A549 (cell line): ENCODE results near the gene SLC6A4. TPM values are rescaled to one million over a fixed set of nuclear protein-coding genes. Genes with fewer than 3 reads are reported as not detected.

ENCODE experiments used
- ATAC-seq, 2 experiments: fragments of 200-7000 bp in 1 of 2; fragments of >200 bp in 1 of 2; cut with Nextera tagmentation in 1 of 2; cut with Tn5 transposase in 1 of 2; 3 replicates each; pipeline versions ENCODE4 v1.8.0 to v1.9.1; 2018 to 2020; ENCODE audit warnings: mild to moderate bottlenecking in 1 of 2, moderate library complexity in 1 of 2
- CTCF ChIA-PET: fragments of 300-600 bp; sonication (Branson Sonifier 250); formaldehyde crosslinking; extraction: SDS; loops from one replicate; lab custom pipeline; 2021; ENCODE audit warnings: antibody characterized with exemption, inconsistent platforms; lab: Yijun Ruan, JAX
- POLR2A ChIA-PET: fragments of 350-600 bp; formaldehyde crosslinking; extraction: SDS; loops from one replicate; lab custom pipeline; 2021; ENCODE audit warnings: antibody characterized with exemption, inconsistent platforms; lab: Yijun Ruan, JAX
- DNase-seq, 2 experiments: peaks; one replicate each; pipeline versions ENCODE4 v3.0.0 to v3.0.0-alpha.2; 2011 to 2016; ENCODE audit warnings: low read depth in 1 of 2, low spot score in 1 of 2
- FAIRE-seq: peaks from 2 replicates; lab custom pipeline; 2011; peaks lifted over from hg19 to GRCh38; lab: Jason Lieb, UNC
- H3K27ac ChIP-seq, 2 experiments: fragments of >200 bp; sonication (Bioruptor Twin); formaldehyde crosslinking; 3 replicates each; pipeline ENCODE4 v1.5.1; 2016 to 2017
- H3K4me1 ChIP-seq: fragments of >200 bp; sonication (Bioruptor Twin); formaldehyde crosslinking; 3 replicates; pipeline ENCODE4 v1.6.1; 2016
- H3K4me2 ChIP-seq: fragments of >200 bp; sonication (Bioruptor Twin); formaldehyde crosslinking; 3 replicates; pipeline ENCODE4 v1.6.1; 2016
- H3K4me3 ChIP-seq: fragments of >200 bp; sonication (Bioruptor Twin); formaldehyde crosslinking; 3 replicates; pipeline ENCODE4 v1.5.1; 2016
- H3K9me3 ChIP-seq: fragments of >200 bp; sonication (Bioruptor Twin); formaldehyde crosslinking; 3 replicates; pipeline ENCODE4 v1.6.1; 2016
- ATOH8 ChIP-seq: fragments of 250-450 bp; sonication (Bioruptor Pico); IDR thresholded peaks from 2 replicates; pipeline ENCODE4 v1.5.0; 2020; ENCODE audit warnings: low read depth, mild to moderate bottlenecking, moderate library complexity
- BHLHE40 ChIP-seq: IDR thresholded peaks from 2 replicates; pipeline ENCODE4 v1.6.1; 2012; ENCODE audit warnings: low read depth, low read length, inconsistent platforms
- CBX8 ChIP-seq: fragments of 200-600 bp; sonication (generic); IDR thresholded peaks from 2 replicates; pipeline ENCODE4 v1.6.1; 2016
- CEBPB ChIP-seq, 2 experiments: fragments of >200 bp in 1 of 2; sonication (Bioruptor Twin) in 1 of 2; formaldehyde crosslinking in 1 of 2; IDR thresholded peaks; 2 replicates each; pipeline ENCODE4 v1.6.1; 2012 to 2016
- CHD2 ChIP-seq: fragments of 150-350 bp; IDR thresholded peaks from 2 replicates; pipeline ENCODE4 v1.6.1; 2014; ENCODE audit warnings: low read length; ENCODE audit not compliant: partially characterized antibody
- CHD4 ChIP-seq: fragments of 200-600 bp; sonication (generic); IDR thresholded peaks from 2 replicates; pipeline ENCODE4 v1.6.1; 2016; ENCODE audit warnings: antibody characterized with exemption, mild to moderate bottlenecking, borderline replicate concordance
- CTCF ChIP-seq: fragments of >200 bp; sonication (Bioruptor Twin); formaldehyde crosslinking; IDR thresholded peaks from 3 replicates; pipeline ENCODE4 v1.5.1; 2016
- EP300 ChIP-seq, 2 experiments: fragments of >200 bp; sonication (Bioruptor Twin); formaldehyde crosslinking; IDR thresholded peaks; 2 replicates in 1 of 2; 3 replicates in 1 of 2; pipeline ENCODE4 v1.6.1; 2016 to 2017
- FOSB ChIP-seq: fragments of 250-450 bp; sonication (Bioruptor Pico); IDR thresholded peaks from 2 replicates; pipeline ENCODE4 v1.5.0; 2020; ENCODE audit warnings: mild to moderate bottlenecking, moderate library complexity
- FOXS1 ChIP-seq: fragments of 250-450 bp; sonication (Bioruptor Pico); IDR thresholded peaks from 2 replicates; pipeline ENCODE4 v1.5.0; 2020; ENCODE audit warnings: mild to moderate bottlenecking, moderate library complexity
- HDAC2 ChIP-seq: fragments of 200-600 bp; sonication (generic); IDR thresholded peaks from 2 replicates; pipeline ENCODE4 v1.6.1; 2016
- HEYL ChIP-seq: fragments of 250-450 bp; sonication (Bioruptor Pico); IDR thresholded peaks from 2 replicates; pipeline ENCODE4 v1.8.0; 2021; ENCODE audit warnings: mild to moderate bottlenecking, moderate library complexity
- JUN ChIP-seq, 2 experiments: fragments of >200 bp; sonication (Bioruptor Twin); formaldehyde crosslinking; IDR thresholded peaks; 2 replicates in 1 of 2; 3 replicates in 1 of 2; pipeline ENCODE4 v1.6.1; 2016 to 2017
- KDM5A ChIP-seq: fragments of 200-600 bp; sonication (generic); IDR thresholded peaks from 2 replicates; pipeline ENCODE4 v1.6.1; 2016; ENCODE audit warnings: antibody characterized with exemption, mild to moderate bottlenecking
- MAFK ChIP-seq: fragments of 450-650 bp; IDR thresholded peaks from 2 replicates; pipeline ENCODE4 v1.6.1; 2014; ENCODE audit not compliant: partially characterized antibody
- MYC ChIP-seq: IDR thresholded peaks from 2 replicates; pipeline ENCODE4 v1.6.1; 2012; ENCODE audit warnings: mild to moderate bottlenecking, inconsistent platforms, low read length, improper control_type of control experiment, borderline replicate concordance
- NR3C1 ChIP-seq: fragments of >200 bp; sonication (Bioruptor Twin); formaldehyde crosslinking; IDR thresholded peaks from 3 replicates; pipeline ENCODE4 v1.6.1; 2017
- PHF8 ChIP-seq: fragments of 200-600 bp; sonication (generic); IDR thresholded peaks from 2 replicates; pipeline ENCODE4 v1.6.1; 2016; ENCODE audit warnings: low read depth, mild to moderate bottlenecking, antibody characterized with exemption, moderate library complexity, borderline replicate concordance
- POLR2A ChIP-seq: IDR thresholded peaks from 2 replicates; pipeline ENCODE4 v1.6.1; 2012; ENCODE audit warnings: mild to moderate bottlenecking, low read length
- RAD21 ChIP-seq, 2 experiments: fragments of >200 bp in 1 of 2; sonication (Bioruptor Twin) in 1 of 2; formaldehyde crosslinking in 1 of 2; IDR thresholded peaks in 1 of 2; conservative IDR thresholded peaks in 1 of 2; 2 replicates in 1 of 2; 3 replicates in 1 of 2; pipeline ENCODE4 v1.6.1; 2012 to 2018; ENCODE audit warnings: inconsistent platforms in 1 of 2
- RARB ChIP-seq: fragments of 250-450 bp; sonication (Bioruptor Pico); IDR thresholded peaks from 2 replicates; pipeline ENCODE4 v1.8.0; 2021; ENCODE audit warnings: mild to moderate bottlenecking, moderate library complexity
- RFX5 ChIP-seq: fragments of 450-650 bp; IDR thresholded peaks from 2 replicates; pipeline ENCODE4 v1.7.1; 2014; ENCODE audit warnings: antibody characterized with exemption, mild to moderate bottlenecking, moderate library complexity
- TFCP2L1 ChIP-seq: fragments of 250-450 bp; sonication (Bioruptor Pico); IDR thresholded peaks from 2 replicates; pipeline ENCODE4 v1.5.0; 2021; ENCODE audit warnings: mild to moderate bottlenecking
- USF2 ChIP-seq: fragments of 450-650 bp; IDR thresholded peaks from 2 replicates; pipeline ENCODE4 v1.6.1; 2014; ENCODE audit warnings: antibody characterized with exemption
- ZFP36 ChIP-seq: fragments of 450-650 bp; IDR thresholded peaks from 2 replicates; pipeline ENCODE4 v1.6.1; 2014; ENCODE audit warnings: borderline replicate concordance; ENCODE audit not compliant: partially characterized antibody
- ZNF302 ChIP-seq: fragments of 250-450 bp; sonication (Bioruptor Pico); IDR thresholded peaks from 2 replicates; pipeline ENCODE4 v1.9.0; 2021; ENCODE audit warnings: inconsistent platforms, mild to moderate bottlenecking, moderate library complexity
- WGBS: methylation state at CpG from one replicate; pipeline ENCODE4 v1.1.6; 2017; ENCODE audit errors: missing lambda C conversion rate; 5-methylcytosine and 5-hydroxymethylcytosine counted together
- polyA plus RNA-seq, 4 experiments: library from polyadenylated mRNA; depleted of rRNA in 3 of 4; stranded (reverse); fragments of >200 nt; fragmentation: RNase III in 1 of 4; extraction: RNeasy Plus Mini Kit Qiagen cat#74134 plus additional on column Dnase treatment in 1 of 4; gene quantifications; 2 replicates in 3 of 4; 3 replicates in 1 of 4; pipeline ENCODE4 v1.2.3, GENCODE V29; 2011 to 2017
- TF ChIP-seq, protein P1 (sequence below): fragments of >200 bp; sonication (Bioruptor Twin); formaldehyde crosslinking; IDR thresholded peaks from 3 replicates; pipeline ENCODE4 v1.6.1; 2016

SLC6A4 gene
- polyA plus RNA-seq, 2 of the 4 experiments (the other 2 are of a cell fraction) = 0.12 TPM; not detected in 1

DNA sequence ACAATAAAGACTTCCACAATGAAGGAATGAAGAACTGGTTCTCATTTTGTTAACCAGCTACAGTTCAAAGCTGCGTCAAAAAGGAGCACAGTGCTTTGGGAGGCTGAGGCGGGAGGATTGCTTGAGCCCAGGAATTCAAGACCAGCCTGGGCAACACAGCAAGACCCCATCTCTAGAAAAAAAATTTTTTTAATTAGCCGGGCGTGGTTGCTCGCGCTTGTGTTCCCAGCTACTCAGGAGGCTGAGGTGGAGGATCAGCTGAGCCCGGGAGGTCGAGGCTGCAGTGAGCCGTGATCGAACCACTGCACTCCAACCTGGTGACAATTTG, 764 bp upstream of the SLC6A4 start:
- no peak for FAIRE-seq
- WGBS = 86% methylated on average over 10 of the region's 10 CpGs
- H3K9me3 ChIP-seq = no peaks in the 10 kb centered on the region
- H3K27ac ChIP-seq = peak overlapping the region; percentile 29 to 76; a peak in 3 of 6 replicates
- no peak for DNase-seq
- peak overlapping the region; percentile 57 for H3K4me3 ChIP-seq
- H3K4me1 ChIP-seq = peaks cover 13% of the 10 kb centered on the region
- TF ChIP-seq BHLHE40 (no peak), CHD2 (no peak), HDAC2 (no peak), HEYL (CRISPR knock-in tag) (no peak), EP300 (IDR thresholded peaks at IDR 0.05) (no peak), PHF8 (no peak), TFCP2L1 (CRISPR knock-in tag) (no peak), CBX8 (no peak), RARB (no peak), KDM5A (no peak), MAFK (no peak), USF2 (no peak), POLR2A (no peak), ZFP36 (no peak), JUN (IDR thresholded peaks at IDR 0.05) (no peak)
- TF ChIP-seq, protein P1, sequence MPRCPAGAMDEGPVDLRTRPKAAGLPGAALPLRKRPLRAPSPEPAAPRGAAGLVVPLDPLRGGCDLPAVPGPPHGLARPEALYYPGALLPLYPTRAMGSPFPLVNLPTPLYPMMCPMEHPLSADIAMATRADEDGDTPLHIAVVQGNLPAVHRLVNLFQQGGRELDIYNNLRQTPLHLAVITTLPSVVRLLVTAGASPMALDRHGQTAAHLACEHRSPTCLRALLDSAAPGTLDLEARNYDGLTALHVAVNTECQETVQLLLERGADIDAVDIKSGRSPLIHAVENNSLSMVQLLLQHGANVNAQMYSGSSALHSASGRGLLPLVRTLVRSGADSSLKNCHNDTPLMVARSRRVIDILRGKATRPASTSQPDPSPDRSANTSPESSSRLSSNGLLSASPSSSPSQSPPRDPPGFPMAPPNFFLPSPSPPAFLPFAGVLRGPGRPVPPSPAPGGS = no peak
- POLR2A ChIA-PET = interaction anchor here (0.5 to 1.0 kb wide), 4 partner anchors 111 to 772 kb away, joined by 3 read pairs; no protein-coding TSS in a partner anchor
- CTCF ChIA-PET = interaction anchor here (0.6 to 11.1 kb wide), 39 partner anchors 9 to 432 kb away, joined by 3 to 115 read pairs (median 4); partner anchors contain the start of gene SSH2
- H3K4me2 ChIP-seq = peak overlapping the region; percentile 99
- no peak for ATAC-seq

GRCh38 chr17:30234964-30235363, 533 bp downstream of the SLC6A4 start:
- Histone ChIP-seq H3K27ac (no peak overlapping the region), H3K4me1 (peaks cover 16% of the 10 kb centered on the region), H3K4me3 (peak overlapping the region; percentile 57; the same call in 2 of the 3 replicates), H3K9me3 (no peaks in the 10 kb centered on the region), H3K4me2 (peak overlapping the region; percentile 99)
- FAIRE-seq (no peak), ATAC-seq (no peak), DNase-seq (no peak)
- TF ChIP-seq ATOH8 (CRISPR knock-in tag) (no peak), ZFP36 (no peak), FOSB (CRISPR knock-in tag) (no peak), FOXS1 (CRISPR knock-in tag) (no peak), CTCF (no peak), RFX5 (no peak), CEBPB (IDR thresholded peaks at IDR 0.05) (no peak), RAD21 (conservative IDR thresholded peaks at IDR 0.05 in 1 of 2, IDR thresholded peaks at IDR 0.05 in 1 of 2) (no peak), CHD2 (no peak), PHF8 (no peak), MYC (no peak), CHD4 (no peak), ZNF302 (CRISPR knock-in tag) (no peak), NR3C1 (no peak)
- TF ChIP-seq, protein P1 = no peak
- WGBS = 51% methylated on average over 12 of the region's 12 CpGs
- CTCF ChIA-PET = interaction anchor here (1.1 to 11.1 kb wide), 8 partner anchors 10 to 128 kb away, joined by 3 to 115 read pairs (median 10); no protein-coding TSS in a partner anchor
- POLR2A ChIA-PET = interaction anchor here (0.6 kb wide), 1 partner anchor 69 kb away, joined by 4 read pairs; no protein-coding TSS in a partner anchor
